ENCODE measurements around the gene SAP130. TPM values are rescaled to one million over a fixed set of nuclear protein-coding genes. Genes with fewer than 3 reads are reported as not detected.

Gene SAP130
- total and polyA plus RNA-seq, 2 experiments from 2014 or later = 5.5 to 8.7 TPM

DNA sequence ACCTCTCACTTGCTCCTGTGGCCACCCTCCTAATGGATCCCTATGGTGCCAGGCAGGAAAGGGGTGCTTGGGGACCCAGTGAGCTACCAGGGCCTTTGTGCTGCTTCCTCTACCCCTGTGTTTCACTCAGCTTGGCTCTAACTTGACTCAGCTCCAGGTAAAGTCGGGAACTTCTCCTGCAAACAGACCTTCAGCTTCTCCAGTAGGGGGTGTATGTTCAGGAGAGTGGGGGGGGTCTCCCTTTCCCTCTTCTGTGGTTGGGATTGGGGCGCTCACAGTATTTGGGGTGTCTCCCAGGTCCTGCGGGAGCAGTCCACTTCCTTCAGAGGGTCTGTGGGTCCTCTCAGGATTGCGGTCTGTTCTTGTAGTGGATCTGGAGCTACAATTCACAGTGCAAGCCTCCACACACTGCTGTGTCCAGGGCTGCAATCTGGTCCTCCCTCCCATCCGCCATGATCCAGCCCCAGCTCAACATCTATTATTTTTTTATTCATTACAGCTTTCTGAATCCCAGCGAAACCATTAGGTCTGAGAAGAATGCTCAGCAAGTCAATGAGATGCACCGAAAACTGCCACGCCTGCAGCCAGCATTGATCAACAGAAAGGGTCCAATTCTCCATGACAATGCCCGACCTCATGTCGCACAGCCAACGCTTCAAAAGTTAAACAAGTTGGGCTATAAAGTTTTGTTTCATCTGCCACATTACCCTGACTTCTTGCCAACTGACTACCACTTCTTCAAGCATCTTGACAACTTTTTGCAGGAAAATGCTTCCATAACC, 26.4 kb upstream of the SAP130 start:
- no peaks in the 10 kb centered on the region for H3K9me2 ChIP-seq (ENCODE audit: insufficient read depth)
- H3K9ac ChIP-seq = no peak overlapping the region
- H3K27me3 ChIP-seq (replicated peaks; ENCODE audit: insufficient read depth) = 0 out of 2 replicates have a peak, but pooled peaks cover 8% of the 10 kb centered on the region
- WGBS, 2 experiments (ENCODE audit: low coverage in 1 of 2, low lambda C conversion rate in 2 of 2, missing lambda C conversion rate in 2 of 2) = 58 to 72% methylated on average over 11 of the region's 11 CpGs
- peaks cover 7% of the 10 kb centered on the region for H3K9me3 ChIP-seq (ENCODE audit: low read depth)
- no peaks in the 10 kb centered on the region for H3K79me2 ChIP-seq (ENCODE audit: insufficient read depth)
- DNase-seq = no peak
- no peak overlapping the region for H3K4me3 ChIP-seq
- no peaks in the 10 kb centered on the region for H4K20me1 ChIP-seq (ENCODE audit: insufficient read depth)
- no peaks in the 10 kb centered on the region for H3K4me1 ChIP-seq (ENCODE audit: insufficient read depth)
- H3F3A ChIP-seq (ENCODE audit: insufficient read depth) = no peaks in the 10 kb centered on the region
- TF ChIP-seq EZH2 (IDR thresholded peaks at IDR 0.05; ENCODE audit: insufficient read depth, poor library complexity, severe bottlenecking) = no peak
- TF ChIP-seq EZH2phosphoT487 (IDR thresholded peaks at IDR 0.05; ENCODE audit: insufficient read depth, low read depth) = no peak
- H3K27ac ChIP-seq = no peak overlapping the region
- H3K36me3 ChIP-seq (ENCODE audit: low read depth) = no peaks in the 10 kb centered on the region
- H2AFZ ChIP-seq = no peak overlapping the region
- in situ Hi-C loops (cut with MboI) = no loop called here
- no peak overlapping the region for H3K4me2 ChIP-seq (ENCODE audit: unreplicated experiment)

DNA sequence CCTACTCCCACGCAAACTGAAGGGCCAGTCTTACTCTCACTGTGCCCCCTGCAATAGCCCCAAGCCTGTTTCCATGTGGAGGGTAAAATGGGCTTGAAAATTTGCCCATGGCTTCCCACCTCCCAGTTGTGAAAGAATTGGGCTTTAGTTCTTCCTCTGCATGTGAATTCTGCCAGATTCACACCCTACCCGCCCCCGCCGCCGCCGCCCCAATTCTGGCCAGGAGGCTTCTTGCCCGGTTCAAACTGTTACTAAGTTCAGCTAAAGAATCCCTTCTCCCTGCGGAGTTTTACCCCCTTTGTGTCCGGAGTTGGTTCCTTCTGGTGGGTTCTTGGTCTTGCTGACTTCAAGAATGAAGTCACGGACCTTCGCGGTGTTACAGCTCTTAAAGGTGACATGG, 25.5 kb upstream of the SAP130 start:
- H3K9me2 ChIP-seq (ENCODE audit: insufficient read depth) = no peaks in the 10 kb centered on the region
- H3K79me2 ChIP-seq (ENCODE audit: insufficient read depth) = no peaks in the 10 kb centered on the region
- H3K27ac ChIP-seq = no peak overlapping the region
- H3K4me2 ChIP-seq (ENCODE audit: unreplicated experiment) = no peak overlapping the region
- TF ChIP-seq EZH2phosphoT487 (IDR thresholded peaks at IDR 0.05; ENCODE audit: insufficient read depth, low read depth) (no peak), EZH2 (IDR thresholded peaks at IDR 0.05; ENCODE audit: insufficient read depth, poor library complexity, severe bottlenecking) (no peak)
- H3K4me3 ChIP-seq = no peak overlapping the region
- H3K27me3 ChIP-seq (replicated peaks; ENCODE audit: insufficient read depth) = 0 out of 2 replicates have a peak, but pooled peaks cover 8% of the 10 kb centered on the region
- peaks cover 7% of the 10 kb centered on the region for H3K9me3 ChIP-seq (ENCODE audit: low read depth)
- no peak overlapping the region for H2AFZ ChIP-seq
- no peak overlapping the region for H3K9ac ChIP-seq
- H4K20me1 ChIP-seq (ENCODE audit: insufficient read depth) = no peaks in the 10 kb centered on the region
- WGBS, 2 experiments (ENCODE audit: low coverage in 1 of 2, low lambda C conversion rate in 2 of 2, missing lambda C conversion rate in 2 of 2) = 81% methylated on average over 12 of the region's 12 CpGs
- DNase-seq = no peak
- no peaks in the 10 kb centered on the region for H3K36me3 ChIP-seq (ENCODE audit: low read depth)
- in situ Hi-C loops (cut with MboI) = no loop called here
- no peaks in the 10 kb centered on the region for H3K4me1 ChIP-seq (ENCODE audit: insufficient read depth)
- no peaks in the 10 kb centered on the region for H3F3A ChIP-seq (ENCODE audit: insufficient read depth)

DNA sequence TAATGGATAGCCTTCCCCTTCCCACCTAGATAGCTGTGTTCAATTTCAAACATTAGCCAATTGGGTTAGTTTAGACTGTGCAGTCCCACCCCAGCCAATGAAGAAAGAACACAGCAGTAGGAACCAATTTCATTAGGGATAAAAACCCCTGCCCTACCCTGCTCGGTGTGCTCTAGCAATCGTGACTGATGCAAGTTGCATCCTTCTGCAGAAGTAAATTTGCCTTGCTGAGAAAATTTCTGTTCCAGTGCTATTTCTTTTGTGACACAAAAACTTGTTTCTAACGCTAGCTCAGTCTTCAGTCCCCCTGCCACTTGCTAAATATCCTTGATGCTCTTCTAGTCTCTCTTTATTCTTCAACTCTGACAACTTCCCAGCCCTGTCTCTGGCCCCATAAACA, 15.2 kb upstream of the SAP130 start:
- WGBS, 2 experiments (ENCODE audit: low coverage in 1 of 2, low lambda C conversion rate in 2 of 2, missing lambda C conversion rate in 2 of 2) = 36 to 47% methylated on average over 3 of the region's 3 CpGs
- Histone ChIP-seq H3K27ac (no peak overlapping the region), H3K4me1 (ENCODE audit: insufficient read depth) (no peaks in the 10 kb centered on the region), H3K79me2 (ENCODE audit: insufficient read depth) (no peaks in the 10 kb centered on the region), H3K9ac (no peak overlapping the region), H4K20me1 (ENCODE audit: insufficient read depth) (no peaks in the 10 kb centered on the region), H3K27me3 (replicated peaks; ENCODE audit: insufficient read depth) (0 out of 2 replicates have a peak, but pooled peaks cover 8% of the 10 kb centered on the region), H3K9me2 (ENCODE audit: insufficient read depth) (no peaks in the 10 kb centered on the region), H3K36me3 (ENCODE audit: low read depth) (no peaks in the 10 kb centered on the region), H3K4me3 (no peak overlapping the region), H3K4me2 (ENCODE audit: unreplicated experiment) (no peak overlapping the region), H2AFZ (no peak overlapping the region), H3K9me3 (ENCODE audit: low read depth) (no peaks in the 10 kb centered on the region), H3F3A (ENCODE audit: insufficient read depth) (no peaks in the 10 kb centered on the region)
- in situ Hi-C loops (cut with MboI) = no loop called here
- no peak for TF ChIP-seq EZH2phosphoT487 (IDR thresholded peaks at IDR 0.05; ENCODE audit: insufficient read depth, low read depth)
- no peak for TF ChIP-seq EZH2 (IDR thresholded peaks at IDR 0.05; ENCODE audit: insufficient read depth, poor library complexity, severe bottlenecking)
- DNase-seq = no peak

DNA sequence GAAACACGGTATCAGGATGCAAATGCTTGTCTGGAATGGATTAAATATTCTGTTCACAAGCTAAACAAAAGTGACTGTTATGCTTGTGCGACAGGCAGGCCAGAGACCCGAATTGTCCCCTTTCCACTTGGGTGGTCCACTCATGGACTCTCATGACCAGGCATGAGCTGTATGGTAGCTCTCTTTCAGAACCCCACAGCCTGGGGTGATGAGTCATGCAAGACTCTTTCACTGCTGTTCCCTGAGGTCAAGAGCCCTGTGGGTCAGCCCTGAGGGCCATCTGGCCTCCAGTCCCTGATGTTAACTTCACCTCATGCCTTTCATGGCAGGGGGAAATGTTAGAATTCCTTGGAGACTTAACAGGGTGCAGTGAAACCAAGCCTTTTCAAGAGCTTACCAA, 13.7 kb upstream of the SAP130 start:
- Histone ChIP-seq H3K4me1 (ENCODE audit: insufficient read depth) (no peaks in the 10 kb centered on the region), H3K9me2 (ENCODE audit: insufficient read depth) (no peaks in the 10 kb centered on the region), H2AFZ (no peak overlapping the region), H4K20me1 (ENCODE audit: insufficient read depth) (no peaks in the 10 kb centered on the region), H3F3A (ENCODE audit: insufficient read depth) (no peaks in the 10 kb centered on the region), H3K9me3 (ENCODE audit: low read depth) (no peaks in the 10 kb centered on the region), H3K4me2 (ENCODE audit: unreplicated experiment) (no peak overlapping the region), H3K9ac (no peak overlapping the region), H3K27me3 (replicated peaks; ENCODE audit: insufficient read depth) (0 out of 2 replicates have a peak, but pooled peaks cover 8% of the 10 kb centered on the region), H3K27ac (no peak overlapping the region), H3K4me3 (no peak overlapping the region), H3K79me2 (ENCODE audit: insufficient read depth) (no peaks in the 10 kb centered on the region), H3K36me3 (ENCODE audit: low read depth) (no peaks in the 10 kb centered on the region)
- in situ Hi-C loops (cut with MboI) = no loop called here
- no peak for DNase-seq
- no peak for TF ChIP-seq EZH2phosphoT487 (IDR thresholded peaks at IDR 0.05; ENCODE audit: insufficient read depth, low read depth)
- no peak for TF ChIP-seq EZH2 (IDR thresholded peaks at IDR 0.05; ENCODE audit: insufficient read depth, poor library complexity, severe bottlenecking)
- WGBS, 2 experiments (ENCODE audit: low coverage in 1 of 2, low lambda C conversion rate in 2 of 2, missing lambda C conversion rate in 2 of 2) = 41 to 45% methylated on average over 3 of the region's 3 CpGs

All from GM23248 (cell line).